ENCODE results near the gene EEF1G.

EEF1G gene

GRCh38 chr11:62595124-62595523 is 21.4 kb upstream of the EEF1G start:
- Histone ChIP-seq H3K27ac (ENCODE audit: low read depth, low read length) (no peak overlapping the region), H3K79me2 (ENCODE audit: insufficient read depth, low read length) (peaks cover 28% of the 10 kb centered on the region), H3K9me2 (replicated peaks; ENCODE audit: insufficient read depth, low read length) (no peaks in the 10 kb centered on the region), H4K20me1 (ENCODE audit: low read depth, low read length) (no peaks in the 10 kb centered on the region), H3K9me3 (ENCODE audit: insufficient read depth, low read length) (no peaks in the 10 kb centered on the region), H3K4me3 (ENCODE audit: insufficient read depth, low read length, poor library complexity, severe bottlenecking) (no peak overlapping the region), H2AFZ (ENCODE audit: low read depth, low read length, severe bottlenecking) (no peak overlapping the region), H3K9ac (ENCODE audit: low read length) (no peak overlapping the region), H3K4me2 (ENCODE audit: low read depth, low read length, poor library complexity, severe bottlenecking) (no peak overlapping the region), H3K36me3 (ENCODE audit: low read length) (peaks cover 17% of the 10 kb centered on the region; the same call in 1 of the 2 replicates), H3K27me3 (ENCODE audit: low read length) (no peaks in the 10 kb centered on the region), H3F3A (ENCODE audit: insufficient read depth) (peaks cover 40% of the 10 kb centered on the region)
- TF ChIP-seq EZH2phosphoT487 (conservative IDR thresholded peaks at IDR 0.05; ENCODE audit: low read length) (no peak), CTCF (IDR thresholded peaks at IDR 0.05; ENCODE audit: insufficient read depth, low read length, poor library complexity, severe bottlenecking) (no peak)

GRCh38 chr11:62593434-62594044 is 19.8 kb upstream of the EEF1G start:
- Histone ChIP-seq H3K79me2 (ENCODE audit: insufficient read depth, low read length) (peaks cover 21% of the 10 kb centered on the region), H3K9ac (ENCODE audit: low read length) (no peak overlapping the region), H3F3A (ENCODE audit: insufficient read depth) (peaks cover 32% of the 10 kb centered on the region), H4K20me1 (ENCODE audit: low read depth, low read length) (no peaks in the 10 kb centered on the region), H3K27ac (ENCODE audit: low read depth, low read length) (no peak overlapping the region), H2AFZ (ENCODE audit: low read depth, low read length, severe bottlenecking) (no peak overlapping the region), H3K9me2 (replicated peaks; ENCODE audit: insufficient read depth, low read length) (no peaks in the 10 kb centered on the region), H3K36me3 (ENCODE audit: low read length) (peaks cover 4% of the 10 kb centered on the region; the same call in 1 of the 2 replicates), H3K9me3 (ENCODE audit: insufficient read depth, low read length) (no peaks in the 10 kb centered on the region), H3K4me2 (ENCODE audit: low read depth, low read length, poor library complexity, severe bottlenecking) (no peak overlapping the region), H3K27me3 (ENCODE audit: low read length) (no peaks in the 10 kb centered on the region), H3K4me3 (ENCODE audit: insufficient read depth, low read length, poor library complexity, severe bottlenecking) (no peak overlapping the region)
- TF ChIP-seq CTCF (IDR thresholded peaks at IDR 0.05; ENCODE audit: insufficient read depth, low read length, poor library complexity, severe bottlenecking) (peak; percentile 57), EZH2phosphoT487 (conservative IDR thresholded peaks at IDR 0.05; ENCODE audit: low read length) (no peak)

GRCh38 chr11:62592989-62593421 is 19.3 kb upstream of the EEF1G start:
- H3K4me2 ChIP-seq (ENCODE audit: low read depth, low read length, poor library complexity, severe bottlenecking) = no peak overlapping the region
- no peaks in the 10 kb centered on the region for H4K20me1 ChIP-seq (ENCODE audit: low read depth, low read length)
- H3K27ac ChIP-seq (ENCODE audit: low read depth, low read length) = peak overlapping the region; percentile 79; the same call in 1 of the 2 replicates
- H3K79me2 ChIP-seq (ENCODE audit: insufficient read depth, low read length) = peaks cover 16% of the 10 kb centered on the region
- H3K9me3 ChIP-seq (ENCODE audit: insufficient read depth, low read length) = no peaks in the 10 kb centered on the region
- no peak for TF ChIP-seq CTCF (IDR thresholded peaks at IDR 0.05; ENCODE audit: insufficient read depth, low read length, poor library complexity, severe bottlenecking)
- TF ChIP-seq EZH2phosphoT487 (conservative IDR thresholded peaks at IDR 0.05; ENCODE audit: low read length) = no peak
- H3K9me2 ChIP-seq (replicated peaks; ENCODE audit: insufficient read depth, low read length) = no peaks in the 10 kb centered on the region
- H3F3A ChIP-seq (ENCODE audit: insufficient read depth) = peaks cover 29% of the 10 kb centered on the region
- no peaks in the 10 kb centered on the region for H3K36me3 ChIP-seq (ENCODE audit: low read length)
- H3K9ac ChIP-seq (ENCODE audit: low read length) = peak overlapping the region; percentile 73
- H2AFZ ChIP-seq (ENCODE audit: low read depth, low read length, severe bottlenecking) = no peak overlapping the region
- no peak overlapping the region for H3K4me3 ChIP-seq (ENCODE audit: insufficient read depth, low read length, poor library complexity, severe bottlenecking)
- no peaks in the 10 kb centered on the region for H3K27me3 ChIP-seq (ENCODE audit: low read length)

Data from SU-DHL-6 (cell line).